ENCODE measurements around the gene ACBD4.

Gene ACBD4, protein sequence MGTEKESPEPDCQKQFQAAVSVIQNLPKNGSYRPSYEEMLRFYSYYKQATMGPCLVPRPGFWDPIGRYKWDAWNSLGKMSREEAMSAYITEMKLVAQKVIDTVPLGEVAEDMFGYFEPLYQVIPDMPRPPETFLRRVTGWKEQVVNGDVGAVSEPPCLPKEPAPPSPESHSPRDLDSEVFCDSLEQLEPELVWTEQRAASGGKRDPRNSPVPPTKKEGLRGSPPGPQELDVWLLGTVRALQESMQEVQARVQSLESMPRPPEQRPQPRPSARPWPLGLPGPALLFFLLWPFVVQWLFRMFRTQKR

GRCh38 chr17:45135192-45135977 lies at the start of gene ACBD4:
TSS of gene ACBD4 (plus strand) at chr17:45135687. CDS start at chr17:45136145, 458 bp downstream.
- peak; percentile 90 to 91 for DNase-seq (ENCODE audit: low read depth in 2 of 2)

GRCh38 chr17:45086391-45086790 lies 49.1 kb upstream of the ACBD4 start:
- DNase-seq (ENCODE audit: low read depth in 2 of 2) = no peak

DNA sequence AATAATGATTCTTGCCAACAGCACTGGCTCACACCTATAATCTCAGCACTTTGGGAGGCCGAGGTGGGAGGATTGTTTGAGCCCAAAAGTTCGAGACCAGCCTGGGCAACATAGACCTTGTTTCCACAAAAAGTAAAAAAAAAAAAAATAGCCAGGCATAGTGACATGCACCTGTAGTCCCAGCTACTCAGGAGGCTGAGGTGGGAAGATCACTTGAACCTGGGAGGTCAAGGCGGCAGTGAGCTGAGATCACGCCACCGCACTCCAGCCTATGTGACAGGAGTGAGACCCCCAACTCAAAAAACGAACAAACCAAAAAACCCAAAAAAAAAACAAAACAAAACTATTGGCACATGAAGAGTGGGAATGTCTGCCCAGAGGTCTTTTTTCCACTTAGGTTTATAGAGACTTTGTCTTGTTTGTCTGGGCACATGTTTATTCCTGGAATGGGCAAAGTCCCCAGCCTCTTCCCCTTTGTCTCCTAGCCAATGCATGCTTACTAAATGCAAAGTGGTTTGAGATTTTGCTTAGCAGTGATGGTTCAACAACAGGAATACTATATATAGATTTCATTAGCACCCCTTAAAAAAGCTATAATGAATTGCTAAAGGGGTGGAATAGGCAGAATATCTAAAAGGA lies 48.5 kb upstream of the ACBD4 start:
- no peak for DNase-seq (ENCODE audit: low read depth in 2 of 2)

- DNase-seq (ENCODE audit: low read depth in 2 of 2) = no peak
These were observed 47.9 kb upstream of the ACBD4 start for GRCh38 chr17:45087504-45087975.

GRCh38 chr17:45087978-45088377 lies 47.5 kb upstream of the ACBD4 start:
- DNase-seq (ENCODE audit: low read depth in 2 of 2) = no peak

GRCh38 chr17:45088741-45089140 lies 46.7 kb upstream of the ACBD4 start:
- DNase-seq (ENCODE audit: low read depth in 2 of 2) = no peak

DNA sequence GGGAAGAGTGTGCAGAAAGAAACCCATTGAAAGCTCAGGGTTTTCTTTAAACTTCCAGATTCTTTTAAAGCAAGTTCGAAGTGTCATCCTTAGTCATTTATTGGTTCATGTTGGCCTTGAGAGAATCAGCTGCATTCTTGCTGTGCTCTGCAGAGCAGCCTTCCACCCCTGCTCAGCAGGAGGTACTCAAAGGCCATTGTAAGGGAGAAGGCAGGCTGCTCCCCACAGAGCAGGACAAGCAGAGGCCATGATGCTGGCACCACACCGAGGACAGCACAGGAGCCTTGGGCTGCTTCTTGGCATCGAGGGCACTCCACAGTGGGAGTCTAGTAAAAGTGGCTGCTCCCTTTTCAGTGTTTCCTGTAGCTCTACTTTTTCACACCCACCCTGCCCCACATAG lies 44.8 kb upstream of the ACBD4 start:
- DNase-seq (ENCODE audit: low read depth in 2 of 2) = no peak

DNA sequence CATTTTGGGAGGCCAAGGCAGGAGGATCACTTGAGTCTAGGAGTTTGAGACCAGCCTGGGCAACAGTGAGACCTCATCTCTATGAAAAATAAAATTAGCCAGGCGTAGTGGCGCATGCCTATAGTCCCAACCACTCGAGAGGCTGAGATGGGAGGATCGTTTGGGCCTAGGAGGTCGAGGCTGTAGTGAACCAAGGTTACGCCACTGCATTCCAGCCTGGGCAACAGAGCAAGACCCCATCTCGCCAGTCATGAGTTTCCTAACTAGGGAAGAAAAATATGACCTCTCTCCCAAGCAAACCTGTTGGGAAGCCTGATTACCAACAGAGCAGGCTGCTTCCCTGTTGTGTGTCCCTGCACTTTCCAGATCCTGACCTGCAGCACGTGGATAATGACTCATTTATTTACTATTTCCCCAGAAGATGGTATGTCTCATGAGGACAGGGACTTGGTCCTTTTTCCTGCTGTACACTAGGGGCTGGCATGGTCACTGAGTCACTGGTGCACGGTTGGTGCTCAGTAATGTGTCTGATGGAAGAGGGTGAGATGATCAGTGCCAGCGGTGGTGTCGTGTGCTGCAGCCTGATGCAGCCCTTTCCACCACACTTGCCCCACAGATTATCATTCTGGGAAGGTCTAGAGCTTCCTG lies 43.6 kb upstream of the ACBD4 start:
- no peak for DNase-seq (ENCODE audit: low read depth in 2 of 2)

DNA sequence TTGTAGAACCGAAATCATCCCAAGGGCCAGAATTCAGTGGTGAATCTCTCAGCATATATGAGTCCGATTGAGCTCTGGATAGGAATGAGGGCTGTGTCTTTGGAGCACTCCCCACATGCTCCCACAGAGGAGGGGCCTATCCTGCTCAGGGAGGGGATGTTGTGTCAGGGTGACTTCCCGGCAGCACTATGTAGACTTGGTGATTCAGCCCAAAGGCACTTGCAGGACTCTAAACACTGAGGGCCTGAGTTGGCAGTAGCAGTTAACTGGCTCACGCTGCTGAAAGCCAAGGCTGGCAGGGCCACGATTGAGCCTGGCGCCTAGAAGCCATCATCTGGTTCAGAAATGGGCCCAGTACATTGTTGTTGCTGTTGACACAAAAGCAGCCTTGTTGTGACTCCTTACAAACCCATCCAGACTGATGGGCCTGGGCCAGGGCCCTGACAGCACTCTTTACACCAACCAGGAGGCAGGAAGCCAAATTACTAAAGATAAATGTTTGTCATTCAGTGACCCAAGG lies 42.5 kb upstream of the ACBD4 start:
- no peak for DNase-seq (ENCODE audit: low read depth in 2 of 2)

GRCh38 chr17:45093444-45094110 lies 41.9 kb upstream of the ACBD4 start:
- DNase-seq (ENCODE audit: low read depth in 2 of 2) = no peak

GRCh38 chr17:45096141-45096540 lies 39.3 kb upstream of the ACBD4 start:
- no peak for DNase-seq (ENCODE audit: low read depth in 2 of 2)

DNA sequence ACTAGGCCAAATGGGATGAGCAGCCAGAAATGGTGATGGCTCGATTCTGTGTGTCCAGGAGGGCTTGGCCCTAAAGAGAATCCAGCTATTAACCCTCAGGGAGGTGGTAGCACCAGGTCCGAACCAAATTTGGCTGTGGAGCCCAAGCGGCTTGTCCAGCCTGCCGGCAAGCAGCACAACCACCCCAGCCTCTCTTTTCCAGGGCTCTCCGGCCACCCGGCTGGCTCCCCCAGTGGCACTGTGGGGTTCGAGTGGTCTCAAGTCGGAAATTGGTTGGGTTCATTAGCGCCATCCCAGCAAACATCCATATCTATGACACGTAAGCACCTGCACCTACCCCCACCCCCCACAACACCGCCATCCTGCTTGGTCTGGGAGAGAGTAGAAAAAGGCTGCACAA lies 38.6 kb upstream of the ACBD4 start:
- DNase-seq (ENCODE audit: low read depth in 2 of 2) = no peak

GRCh38 chr17:45098081-45098868 lies 37.2 kb upstream of the ACBD4 start:
- DNase-seq (ENCODE audit: low read depth in 2 of 2) = no peak

GRCh38 chr17:45098869-45099616 lies 36.4 kb upstream of the ACBD4 start:
- peak; percentile 51 to 57 for DNase-seq (ENCODE audit: low read depth in 2 of 2)

GRCh38 chr17:45101546-45101882 lies 34.0 kb upstream of the ACBD4 start:
- no peak for DNase-seq (ENCODE audit: low read depth in 2 of 2)

- no peak for DNase-seq (ENCODE audit: low read depth in 2 of 2)
These were observed 33.3 kb upstream of the ACBD4 start for GRCh38 chr17:45101883-45102811.

DNA sequence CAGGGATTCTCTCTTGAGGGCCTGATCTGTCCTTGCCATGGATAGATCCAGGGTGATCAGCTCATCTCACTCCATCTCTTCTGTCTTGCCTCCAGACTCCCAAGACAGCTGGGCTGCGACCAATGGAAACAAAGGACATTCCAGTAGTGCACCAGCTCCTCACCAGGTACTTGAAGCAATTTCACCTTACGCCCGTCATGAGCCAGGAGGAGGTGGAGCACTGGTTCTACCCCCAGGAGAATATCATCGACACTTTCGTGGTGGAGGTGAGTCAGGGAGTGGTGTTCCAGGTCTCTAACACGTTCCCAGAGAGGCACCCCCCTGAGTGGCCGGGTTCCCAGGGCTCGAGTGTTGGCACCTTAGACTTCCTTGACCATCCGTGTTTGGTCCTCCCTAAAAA lies 32.6 kb upstream of the ACBD4 start:
- no peak for DNase-seq (ENCODE audit: low read depth in 2 of 2)

- no peak for DNase-seq (ENCODE audit: low read depth in 2 of 2)
These were observed 32.2 kb upstream of the ACBD4 start for GRCh38 chr17:45103269-45103795.

DNA sequence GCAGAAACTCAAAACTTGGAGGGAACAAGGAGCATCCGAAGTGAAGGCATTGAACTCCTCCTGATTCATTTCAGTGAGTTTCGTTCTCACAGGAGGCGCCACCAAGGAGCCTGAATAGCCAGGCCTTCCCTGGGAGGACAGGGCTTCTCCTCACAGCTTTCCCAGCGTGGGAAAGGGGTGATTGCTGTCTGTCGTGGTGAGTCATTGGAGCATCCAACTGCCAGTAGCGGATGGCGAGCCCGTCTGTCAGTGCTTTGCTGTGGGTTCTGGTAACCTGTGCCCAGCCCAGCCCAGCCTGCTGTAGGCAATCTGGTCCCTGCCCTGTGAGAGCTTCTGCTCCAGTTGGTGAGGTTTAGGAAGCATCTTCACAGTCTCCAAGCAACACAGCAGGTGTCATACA lies 31.5 kb upstream of the ACBD4 start:
- no peak for DNase-seq (ENCODE audit: low read depth in 2 of 2)

Data from stimulated activated CD8-positive, alpha-beta memory T cell treated with anti-CD3 and anti-CD28 coated beads, Interleukin-15, amount 100 ng/mL, for 48 hours (primary cell).